ENCODE data around the gene ERMARD.

- TF ChIP-seq, protein P1, sequence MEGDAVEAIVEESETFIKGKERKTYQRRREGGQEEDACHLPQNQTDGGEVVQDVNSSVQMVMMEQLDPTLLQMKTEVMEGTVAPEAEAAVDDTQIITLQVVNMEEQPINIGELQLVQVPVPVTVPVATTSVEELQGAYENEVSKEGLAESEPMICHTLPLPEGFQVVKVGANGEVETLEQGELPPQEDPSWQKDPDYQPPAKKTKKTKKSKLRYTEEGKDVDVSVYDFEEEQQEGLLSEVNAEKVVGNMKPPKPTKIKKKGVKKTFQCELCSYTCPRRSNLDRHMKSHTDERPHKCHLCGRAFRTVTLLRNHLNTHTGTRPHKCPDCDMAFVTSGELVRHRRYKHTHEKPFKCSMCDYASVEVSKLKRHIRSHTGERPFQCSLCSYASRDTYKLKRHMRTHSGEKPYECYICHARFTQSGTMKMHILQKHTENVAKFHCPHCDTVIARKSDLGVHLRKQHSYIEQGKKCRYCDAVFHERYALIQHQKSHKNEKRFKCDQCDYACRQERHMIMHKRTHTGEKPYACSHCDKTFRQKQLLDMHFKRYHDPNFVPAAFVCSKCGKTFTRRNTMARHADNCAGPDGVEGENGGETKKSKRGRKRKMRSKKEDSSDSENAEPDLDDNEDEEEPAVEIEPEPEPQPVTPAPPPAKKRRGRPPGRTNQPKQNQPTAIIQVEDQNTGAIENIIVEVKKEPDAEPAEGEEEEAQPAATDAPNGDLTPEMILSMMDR (conservative IDR thresholded peaks at IDR 0.05; ENCODE audit: low read length), result no peak
- TF ChIP-seq EZH2phosphoT487 (IDR thresholded peaks at IDR 0.05; ENCODE audit: borderline replicate concordance), result no peak
Observed at GRCh38 chr6:169827290-169827717, 75.9 kb downstream of the ERMARD start.
